H1 (cell line): ENCODE measurements around the gene VPS50. TPM values are rescaled to one million over a fixed set of nuclear protein-coding genes. Genes with fewer than 3 reads are reported as not detected.
"Not testable (repeated sequence)": the region's sequence is repeated elsewhere in the genome, so short reads cannot be mapped to it uniquely, and the experiment has no call there.

ENCODE experiments used
- CTCF ChIA-PET: fragments of 300-600 bp; sonication (Branson Sonifier 250); formaldehyde crosslinking; loops from one replicate; lab custom pipeline; 2021; ENCODE audit not compliant: partially characterized antibody; lab: Charles Lee
- POLR2A ChIA-PET: fragments of 300-600 bp; sonication (Branson Sonifier 250); formaldehyde crosslinking; loops from one replicate; lab custom pipeline; 2021; ENCODE audit warnings: inconsistent platforms; ENCODE audit not compliant: partially characterized antibody; lab: Charles Lee
- DNase-seq, 2 experiments: peaks; one replicate each; pipeline versions ENCODE4 v3.0.0 to v3.0.0-alpha.2; 2010 to 2022; ENCODE audit warnings: low spot score in 2 of 2, low read depth in 1 of 2, mixed read lengths in 1 of 2
- FAIRE-seq: peaks from 2 replicates; lab custom pipeline; 2011; peaks lifted over from hg19 to GRCh38; lab: Jason Lieb, UNC
- H2AFZ ChIP-seq: 2 replicates; pipeline ENCODE4 v1.8.1; 2012; ENCODE audit warnings: low read length, inconsistent platforms
- H2AK5ac ChIP-seq: 2 replicates; pipeline ENCODE4 v1.6.1; 2013; ENCODE audit warnings: low read depth, low read length
- H2BK120ac ChIP-seq: replicated peaks from 2 replicates; pipeline ENCODE3; 2013; ENCODE audit warnings: low read depth, low read length, inconsistent platforms
- H2BK12ac ChIP-seq: 2 replicates; pipeline ENCODE4 v1.6.1; 2013; ENCODE audit warnings: low read depth, low read length
- H2BK15ac ChIP-seq: 2 replicates; pipeline ENCODE4 v1.6.1; 2013; ENCODE audit warnings: low read length
- H2BK20ac ChIP-seq: 2 replicates; pipeline ENCODE4 v1.6.1; 2013; ENCODE audit warnings: low read length
- H2BK5ac ChIP-seq: 2 replicates; pipeline ENCODE4 v1.6.1; 2013; ENCODE audit warnings: low read depth, low read length
- H3K14ac ChIP-seq: 2 replicates; pipeline ENCODE4 v1.6.1; 2013; ENCODE audit warnings: inconsistent platforms; ENCODE audit not compliant: insufficient read length
- H3K18ac ChIP-seq: 2 replicates; pipeline ENCODE4 v1.6.1; 2013; ENCODE audit warnings: low read length; ENCODE audit errors: extremely low read depth
- H3K23ac ChIP-seq: 2 replicates; pipeline ENCODE4 v1.6.1; 2013; ENCODE audit warnings: inconsistent platforms; ENCODE audit not compliant: insufficient read length
- H3K23me2 ChIP-seq: 2 replicates; pipeline ENCODE4 v1.6.1; 2013; ENCODE audit warnings: low read depth, low read length
- H3K27ac ChIP-seq: 2 replicates; pipeline ENCODE4 v1.6.1; 2011; ENCODE audit warnings: low read depth, low read length, inconsistent platforms
- H3K27me3 ChIP-seq, 4 experiments: replicated peaks in 1 of 4; 1 replicate in 1 of 4; 2 replicates in 3 of 4; pipeline versions ENCODE4 v1.6.1 to v1.8.1; 2011 to 2013; ENCODE audit warnings: low read length in 3 of 4, mild to moderate bottlenecking in 3 of 4, inconsistent platforms in 2 of 4, mixed read lengths in 2 of 4, moderate library complexity in 1 of 4; ENCODE audit not compliant: control insufficient read depth in 3 of 4, insufficient read depth in 3 of 4; ENCODE audit errors: extremely low read depth in 1 of 4
- H3K36me3 ChIP-seq, 4 experiments: 2 replicates each; pipeline versions ENCODE4 v1.6.1 to v1.8.1; 2011 to 2013; ENCODE audit warnings: mild to moderate bottlenecking in 4 of 4, low read length in 3 of 4, moderate library complexity in 2 of 4, control low read depth in 1 of 4, inconsistent platforms in 1 of 4; ENCODE audit not compliant: insufficient read depth in 4 of 4, control insufficient read depth in 2 of 4
- H3K4ac ChIP-seq: replicated peaks from 2 replicates; pipeline ENCODE3; 2013; ENCODE audit warnings: low read length, low read depth, mixed read lengths, inconsistent platforms; ENCODE audit not compliant: insufficient read length
- H3K4me1 ChIP-seq, 4 experiments: replicated peaks in 1 of 4; 1 replicate in 1 of 4; 2 replicates in 3 of 4; pipeline versions ENCODE4 v1.6.1 to v1.8.1; 2011 to 2013; ENCODE audit warnings: low read length in 3 of 4, inconsistent platforms in 2 of 4, mixed read lengths in 1 of 4; ENCODE audit not compliant: insufficient read depth in 4 of 4, control insufficient read depth in 3 of 4
- H3K4me2 ChIP-seq, 2 experiments: 2 replicates each; pipeline versions ENCODE4 v1.6.1 to v1.8.1; 2011 to 2013; ENCODE audit warnings: low read depth in 2 of 2, low read length in 2 of 2, control low read depth in 1 of 2, inconsistent platforms in 1 of 2, mild to moderate bottlenecking in 1 of 2; ENCODE audit not compliant: insufficient read depth in 1 of 2
- H3K4me3 ChIP-seq, 4 experiments: fragments of 200-600, 300-600 bp in 1 of 4; sonication (generic), shearing (Covaris generic), sonication (Bioruptor Twin) in 1 of 4; 2 replicates each; pipeline versions ENCODE4 v1.5.1 to v1.8.1; 2011 to 2016; ENCODE audit warnings: low read length in 4 of 4, low read depth in 3 of 4, control low read depth in 2 of 4, inconsistent platforms in 2 of 4, mild to moderate bottlenecking in 2 of 4, mixed read lengths in 1 of 4, moderate library complexity in 1 of 4; ENCODE audit not compliant: insufficient read depth in 2 of 4; ENCODE audit errors: extremely low read depth in 1 of 4
- H3K56ac ChIP-seq: replicated peaks from 2 replicates; pipeline ENCODE3; 2013; ENCODE audit warnings: low read depth, mild to moderate bottlenecking, mixed read lengths, low read length, inconsistent platforms; ENCODE audit not compliant: insufficient read length
- H3K79me1 ChIP-seq: 2 replicates; pipeline ENCODE4 v1.6.1; 2013; ENCODE audit warnings: low read depth, low read length, control low read depth
- H3K79me2 ChIP-seq, 2 experiments: 2 replicates each; pipeline versions ENCODE4 v1.6.1 to v1.8.1; 2012 to 2013; ENCODE audit warnings: low read length in 2 of 2, mild to moderate bottlenecking in 2 of 2, inconsistent platforms in 1 of 2; ENCODE audit not compliant: insufficient read depth in 2 of 2, control insufficient read depth in 1 of 2
- H3K9ac ChIP-seq, 4 experiments: replicated peaks in 1 of 4; 1 replicate in 1 of 4; 2 replicates in 3 of 4; pipeline versions ENCODE4 v1.6.1 to v1.8.1; 2011 to 2013; ENCODE audit warnings: low read depth in 3 of 4, low read length in 3 of 4, control low read depth in 2 of 4, mild to moderate bottlenecking in 2 of 4, moderate library complexity in 2 of 4, inconsistent platforms in 1 of 4; ENCODE audit errors: extremely low read depth in 1 of 4
- H3K9me3 ChIP-seq, 2 experiments: 2 replicates each; pipeline versions ENCODE4 v1.6.1 to v1.8.1; 2012 to 2013; ENCODE audit warnings: mild to moderate bottlenecking in 2 of 2, moderate library complexity in 2 of 2, control low read depth in 1 of 2, inconsistent platforms in 1 of 2, low read depth in 1 of 2, low read length in 1 of 2, mixed read lengths in 1 of 2; ENCODE audit not compliant: insufficient read depth in 2 of 2
- H4K20me1 ChIP-seq, 2 experiments: replicated peaks in 1 of 2; 2 replicates each; pipeline versions ENCODE3 to v1.8.1; 2011 to 2013; ENCODE audit warnings: inconsistent platforms in 2 of 2, low read length in 2 of 2, mild to moderate bottlenecking in 1 of 2; ENCODE audit not compliant: insufficient read depth in 2 of 2, control insufficient read depth in 1 of 2
- H4K5ac ChIP-seq: 2 replicates; pipeline ENCODE4 v1.6.1; 2013; ENCODE audit warnings: low read length, low read depth, mixed read lengths, inconsistent platforms; ENCODE audit not compliant: insufficient read length
- H4K8ac ChIP-seq: 2 replicates; pipeline ENCODE4 v1.8.0; 2013; ENCODE audit warnings: mild to moderate bottlenecking, moderate library complexity, low read length, inconsistent platforms; ENCODE audit not compliant: insufficient read depth; ENCODE audit errors: extremely low read depth
- H4K91ac ChIP-seq: replicated peaks from 2 replicates; pipeline ENCODE3; 2013; ENCODE audit warnings: low read length, mixed read lengths, inconsistent platforms; ENCODE audit not compliant: insufficient read length
- WGBS, 2 experiments: shearing (Covaris generic) in 1 of 2; methylation state at CpG; one replicate each; pipeline versions ENCODE4 v1.1.6 to v1.1.7; 2013 to 2015; ENCODE audit warnings: low lambda C conversion rate in 2 of 2, mixed read lengths in 2 of 2, inconsistent platforms in 1 of 2, low coverage in 1 of 2, missing lambda C conversion rate in 1 of 2; ENCODE audit not compliant: insufficient replicate concordance in 2 of 2, insufficient coverage in 1 of 2, insufficient read length in 1 of 2; ENCODE audit errors: extremely low coverage in 1 of 2, missing lambda C conversion rate in 1 of 2; 5-methylcytosine and 5-hydroxymethylcytosine counted together
- polyA plus RNA-seq, 7 experiments: library from polyadenylated mRNA; depleted of rRNA in 3 of 7; stranded (reverse) in 5 of 7; unstranded in 2 of 7; fragments of >200 nt in 5 of 7; fragments of 200-250 nt in 2 of 7; gene quantifications; 1 replicate in 5 of 7; 2 replicates in 1 of 7; 4 replicates in 1 of 7; pipeline versions ENCODE4 v1.2.1 to v1.2.3, GENCODE V29; 2011 to 2013; ENCODE audit warnings: missing spikeins in 2 of 7, mixed read lengths in 2 of 7
- total RNA-seq: library from RNA; stranded (reverse); fragmentation: NEBNext Ultra II Directional; extraction: Animal tissue kit (Norgen Biotek cat#: 25700); gene quantifications from 2 replicates; pipeline ENCODE4 v1.2.1, GENCODE V29; 2021

Gene VPS50
- total and polyA plus RNA-seq, 2 of the 8 experiments (the other 6 are each of a cell fraction or from before 2014, with no cell fraction given): 3.7 to 9.3 TPM

GRCh38 chr7:93326291-93326690 is 94.1 kb downstream of the VPS50 start:
- H2BK20ac ChIP-seq, H4K8ac ChIP-seq, H3K14ac ChIP-seq, H3K36me3 ChIP-seq, H3K23ac ChIP-seq, H4K91ac ChIP-seq, DNase-seq, H2BK15ac ChIP-seq, H3K4me2 ChIP-seq, H3K27ac ChIP-seq, H3K9ac ChIP-seq, H2BK5ac ChIP-seq, H3K4me1 ChIP-seq, H3K9me3 ChIP-seq, H3K18ac ChIP-seq, FAIRE-seq, H3K4me3 ChIP-seq, H3K56ac ChIP-seq, H4K5ac ChIP-seq, H3K23me2 ChIP-seq, H3K79me1 ChIP-seq, H2AFZ ChIP-seq, H4K20me1 ChIP-seq, H3K79me2 ChIP-seq, H2BK120ac ChIP-seq, H3K27me3 ChIP-seq, POLR2A ChIA-PET, H2BK12ac ChIP-seq, H3K4ac ChIP-seq, H2AK5ac ChIP-seq: not testable (repeated sequence)
- CTCF ChIA-PET: interaction anchor here (1.4 kb wide), 1 partner anchor 10 kb away, joined by 7 read pairs; no protein-coding TSS in a partner anchor
- WGBS, 2 experiments: 88% methylated on average over 1 of the region's 2 CpGs; no CpG with 5 or more reads in 1 of the 2 experiments
